Breast epithelium (tissue), 4 donors: ENCODE data around the gene PEX11G. TPM values are rescaled to one million over a fixed set of nuclear protein-coding genes. Genes with fewer than 3 reads are reported as not detected.

Experiments
- DNase-seq, 2 donors: peaks; one replicate each; pipeline ENCODE4 v3.0.0-alpha.2; 2019; ENCODE audit warnings: low spot score in 2 of 2
- H3K27ac ChIP-seq, 2 donors: fragments of 200-600 bp; sonication (generic) in 1 of 2; one replicate each; pipeline ENCODE4 v1.5.1; 2016 to 2019; ENCODE audit warnings: mild to moderate bottlenecking in 1 of 2
- H3K27me3 ChIP-seq, 2 donors: fragments of 200-600 bp; sonication (generic) in 1 of 2; one replicate each; pipeline versions ENCODE4 v1.5.1 to v1.6.0; 2017 to 2019; ENCODE audit warnings: control low read depth in 1 of 2, mild to moderate bottlenecking in 1 of 2
- H3K36me3 ChIP-seq: fragments of 200-600 bp; one replicate; pipeline ENCODE4 v1.5.1; 2019
- H3K4me1 ChIP-seq, 2 donors: fragments of 200-600 bp; sonication (generic); one replicate each; pipeline ENCODE4 v1.5.1; 2016 to 2019; ENCODE audit warnings: control low read depth in 1 of 2
- H3K4me3 ChIP-seq, 3 donors: fragments of 200-600 bp; sonication (generic); 1 replicate in 2 of 3; 2 replicates in 1 of 3; pipeline ENCODE4 v1.5.1; 2016 to 2019; ENCODE audit warnings: mild to moderate bottlenecking in 3 of 3, moderate library complexity in 2 of 3
- H3K9me3 ChIP-seq, 2 donors: fragments of 200-600 bp; sonication (generic) in 1 of 2; one replicate each; pipeline ENCODE4 v1.5.1; 2016 to 2019; ENCODE audit warnings: control low read depth in 1 of 2
- CTCF ChIP-seq, 3 donors: fragments of 450-650 bp; IDR thresholded peaks; one replicate each; pipeline ENCODE4 v1.5.1; 2016 to 2017; ENCODE audit warnings: antibody characterized with exemption in 3 of 3, mild to moderate bottlenecking in 3 of 3, moderate library complexity in 3 of 3
- POLR2A ChIP-seq: fragments of 450-650 bp; IDR thresholded peaks from one replicate; pipeline ENCODE4 v1.6.1; 2016; ENCODE audit warnings: antibody characterized with exemption, mild to moderate bottlenecking, moderate library complexity
- POLR2AphosphoS5 ChIP-seq, 3 donors: sonication (generic); formaldehyde crosslinking; IDR thresholded peaks; one replicate each; pipeline ENCODE4 v1.6.1; 2017; ENCODE audit warnings: antibody characterized with exemption in 3 of 3
- intact Hi-C: fragments of 100-400 bp; cut with DNase I; formaldehyde crosslinking; loops from one replicate; pipeline ENCODE4 v1.15.1; 2023; ENCODE audit warnings: low total_unique reads
- total RNA-seq, 3 donors: library from RNA; depleted of rRNA; stranded (reverse); fragments of >200 nt; gene quantifications; one replicate each; pipeline ENCODE4 v1.1.0, GENCODE V29; 2016

PEX11G gene
- total RNA-seq: 1 to 10 TPM; 5.4 to 9.8 (median 7.2) TPM

- Histone ChIP-seq H3K27me3 (no peaks in the 10 kb centered on the region), H3K9me3 (no peaks in the 10 kb centered on the region), H3K36me3 (no peaks in the 10 kb centered on the region), H3K27ac (peak within 1 kb of the TSS; percentile 90 to 95), H3K4me3 (peak within 1 kb of the TSS; percentile 65 to 75 (median 67)), H3K4me1 (peaks cover 0 to 6% of the 10 kb centered on the region in 2 donors)
- TF ChIP-seq POLR2A (peak; percentile 16), POLR2AphosphoS5 (IDR thresholded peaks at IDR 0.05) (peak; percentile 50 to 94 (median 81)), CTCF (IDR thresholded peaks at IDR 0.05) (no peak)
- intact Hi-C loops: no loop called here
- DNase-seq: peak; percentile 82 to 90
Observed at GRCh38 chr19:7488736-7489353, at the start of gene PEX11G. Gene PEX11G, minus strand, starts transcription at chr19:7489035. Its CDS starts 25 bp downstream, at chr19:7489010.

- H3K4me1 ChIP-seq: peaks cover 0 to 3% of the 10 kb centered on the region in 2 donors
- intact Hi-C loops: no loop called here
- H3K4me3 ChIP-seq: peak overlapping the region; percentile 85 to 87 (median 86)
- TF ChIP-seq POLR2AphosphoS5 (IDR thresholded peaks at IDR 0.05) (no peak), CTCF (IDR thresholded peaks at IDR 0.05) (no peak), POLR2A (no peak)
- peaks cover 7% of the 10 kb centered on the region for H3K36me3 ChIP-seq
- no peaks in the 10 kb centered on the region for H3K27me3 ChIP-seq
- no peaks in the 10 kb centered on the region for H3K9me3 ChIP-seq
- DNase-seq: no peak
- H3K27ac ChIP-seq: peak overlapping the region; percentile 89 to 94
Observed at GRCh38 chr19:7535998-7536695, 47.3 kb upstream of the PEX11G start.

- DNase-seq: peak; percentile 94 to 95
- no peaks in the 10 kb centered on the region for H3K9me3 ChIP-seq
- intact Hi-C loops: no loop called here
- peak within 1 kb of the TSS; percentile 85 to 87 (median 86) for H3K4me3 ChIP-seq
- peaks cover 0 to 3% of the 10 kb centered on the region in 2 donors for H3K4me1 ChIP-seq
- H3K27ac ChIP-seq: peak within 1 kb of the TSS; percentile 89 to 94
- no peaks in the 10 kb centered on the region for H3K36me3 ChIP-seq
- H3K27me3 ChIP-seq: no peaks in the 10 kb centered on the region
- TF ChIP-seq POLR2AphosphoS5 (IDR thresholded peaks at IDR 0.05) (peak; percentile 86 to 89 (median 88)), CTCF (IDR thresholded peaks at IDR 0.05) (no peak), POLR2A (peak; percentile 16)
Observed at GRCh38 chr19:7535047-7535997, 46.5 kb upstream of the PEX11G start, which contains the start of gene PNPLA6. Gene PNPLA6, plus strand, starts transcription at chr19:7535717. Its CDS starts 72 bp downstream, at chr19:7535789.

- TF ChIP-seq CTCF (IDR thresholded peaks at IDR 0.05) (no peak), POLR2A (no peak), POLR2AphosphoS5 (IDR thresholded peaks at IDR 0.05) (no peak)
- Histone ChIP-seq H3K9me3 (no peaks in the 10 kb centered on the region), H3K4me1 (peaks cover 0 to 3% of the 10 kb centered on the region in 2 donors), H3K36me3 (no peaks in the 10 kb centered on the region), H3K27me3 (no peaks in the 10 kb centered on the region), H3K27ac (peak overlapping the region; percentile 89 to 94), H3K4me3 (peak overlapping the region; percentile 85 to 87 (median 86))
- DNase-seq: peak in 1 of 2 donors; percentile 79
- intact Hi-C loops: no loop called here
Observed at GRCh38 chr19:7534531-7535046, 45.8 kb upstream of the PEX11G start.
